ENCODE results near the gene NPLOC4. TPM values are rescaled to one million over a fixed set of nuclear protein-coding genes. Genes with fewer than 3 reads are reported as not detected.
A peak's percentile ranks its signal among the peaks of the same experiment; 100 is the strongest.

NPLOC4 gene
- polyA plus RNA-seq, 1 of the 3 experiments (the other 2 are of a cell fraction): 88.6 TPM

- H3K4me2 ChIP-seq: no peak overlapping the region
- H3F3A ChIP-seq (replicated peaks; ENCODE audit: insufficient read depth): peaks cover 27% of the 10 kb centered on the region
- no peaks in the 10 kb centered on the region for H3K27me3 ChIP-seq (ENCODE audit: insufficient read depth)
- H3K79me2 ChIP-seq (ENCODE audit: insufficient read depth): peaks cover 77% of the 10 kb centered on the region
- TF ChIP-seq MAX (IDR thresholded peaks at IDR 0.05; ENCODE audit: low read depth): no peak
- no peak for TF ChIP-seq POLR2AphosphoS5 (IDR thresholded peaks at IDR 0.05; ENCODE audit: low read depth, low read length)
- no peak for TF ChIP-seq RCOR1 (IDR thresholded peaks at IDR 0.05; ENCODE audit: low read length)
- H3K9me2 ChIP-seq: no peaks in the 10 kb centered on the region
- no peak overlapping the region for H3K4me3 ChIP-seq (ENCODE audit: low read depth in 2 of 2, low read length in 1 of 2)
- CTCF ChIA-PET: interaction anchor here (0.7 kb wide), 1 partner anchor 53 kb away, joined by 3 read pairs; no protein-coding TSS in a partner anchor
- 92% methylated on average over 11 of the region's 11 CpGs for WGBS (ENCODE audit: low lambda C conversion rate)
- no peak overlapping the region for H3K27ac ChIP-seq (ENCODE audit: low read depth in 2 of 2, low read length in 1 of 2)
- H2AFZ ChIP-seq (ENCODE audit: low read depth): no peak overlapping the region
- H4K20me1 ChIP-seq (ENCODE audit: insufficient read depth): peaks cover 12% of the 10 kb centered on the region
- no peak overlapping the region for H3K9ac ChIP-seq
- POLR2A ChIA-PET: interaction anchor here (0.6 to 1.0 kb wide), 2 partner anchors 32 to 176 kb away, joined by 3 to 6 read pairs; partner anchors contain the start of gene SLC25A10
- H3K9me3 ChIP-seq: no peaks in the 10 kb centered on the region
- peaks cover 15 to 16% of the 10 kb centered on the region in 2 experiments; a peak in 3 of 4 replicates for H3K4me1 ChIP-seq (ENCODE audit: control insufficient read depth in 1 of 2, insufficient read depth in 2 of 2, low read depth in 1 of 2, low read length in 1 of 2)
- no peak for DNase-seq
- H3K36me3 ChIP-seq (replicated peaks in 1 of 2; ENCODE audit: control insufficient read depth in 1 of 2, insufficient read depth in 2 of 2, low read length in 1 of 2): peaks cover 11 to 17% of the 10 kb centered on the region in 2 experiments
These were observed 43.2 kb upstream of the NPLOC4 start for GRCh38 chr17:81680150-81680549.

GRCh38 chr17:81676906-81677305 lies 40.0 kb upstream of the NPLOC4 start:
- ChIA-PET CTCF (interaction anchor here (0.6 to 2.5 kb wide), 8 partner anchors 10 to 193 kb away, joined by 3 to 17 read pairs (median 7); partner anchors contain the start of gene MRPL12), POLR2A (no interaction called here)
- Histone ChIP-seq H3K4me1 (ENCODE audit: control insufficient read depth in 1 of 2, insufficient read depth in 2 of 2, low read depth in 1 of 2, low read length in 1 of 2) (peaks cover 0 to 1% of the 10 kb centered on the region in 2 experiments; a peak in 2 of 4 replicates), H3K36me3 (replicated peaks in 1 of 2; ENCODE audit: control insufficient read depth in 1 of 2, insufficient read depth in 2 of 2, low read length in 1 of 2) (peaks cover 21 to 38% of the 10 kb centered on the region in 2 experiments), H4K20me1 (ENCODE audit: insufficient read depth) (peaks cover 5% of the 10 kb centered on the region; the same call in 1 of the 2 replicates), H3K79me2 (ENCODE audit: insufficient read depth) (peaks cover 48% of the 10 kb centered on the region), H3K27me3 (ENCODE audit: insufficient read depth) (no peaks in the 10 kb centered on the region), H3K9me3 (no peaks in the 10 kb centered on the region), H2AFZ (ENCODE audit: low read depth) (no peak overlapping the region), H3K27ac (ENCODE audit: low read depth in 2 of 2, low read length in 1 of 2) (no peak overlapping the region), H3K4me3 (ENCODE audit: low read depth in 2 of 2, low read length in 1 of 2) (no peak overlapping the region), H3K9me2 (no peaks in the 10 kb centered on the region), H3K4me2 (no peak overlapping the region), H3F3A (replicated peaks; ENCODE audit: insufficient read depth) (peaks cover 34% of the 10 kb centered on the region), H3K9ac (no peak overlapping the region)
- 91% methylated on average over 12 of the region's 17 CpGs for WGBS (ENCODE audit: low lambda C conversion rate)
- no peak for TF ChIP-seq RCOR1 (IDR thresholded peaks at IDR 0.05; ENCODE audit: low read length)
- no peak for TF ChIP-seq SMC3 (IDR thresholded peaks at IDR 0.05; ENCODE audit: low read depth, low read length)
- no peak for TF ChIP-seq CHD2 (IDR thresholded peaks at IDR 0.05; ENCODE audit: low read length, partially characterized antibody)
- no peak for TF ChIP-seq JUND (IDR thresholded peaks at IDR 0.05)
- TF ChIP-seq GATA2 (CRISPR knock-in tag; IDR thresholded peaks at IDR 0.05): no peak
- no peak for TF ChIP-seq NRF1 (IDR thresholded peaks at IDR 0.05; ENCODE audit: low read depth, low read length)
- no peak for TF ChIP-seq FOSL2 (IDR thresholded peaks at IDR 0.05; ENCODE audit: borderline replicate concordance, low read depth)
- no peak for TF ChIP-seq YY1 (IDR thresholded peaks at IDR 0.05; ENCODE audit: low read depth)
- TF ChIP-seq ELF1 (IDR thresholded peaks at IDR 0.05): no peak
- no peak for TF ChIP-seq TEAD4 (IDR thresholded peaks at IDR 0.05; ENCODE audit: borderline replicate concordance, insufficient read depth)
- TF ChIP-seq USF2 (IDR thresholded peaks at IDR 0.05; ENCODE audit: borderline replicate concordance, low read depth, low read length): no peak
- DNase-seq: peak; percentile 30

Data from SK-N-SH (cell line).